GM12878 (cell line): ENCODE data around the gene NKIRAS1. TPM values are rescaled to one million over a fixed set of nuclear protein-coding genes. Genes with fewer than 3 reads are reported as not detected.

Experiments used
- ATAC-seq: fragments of 200-7000 bp; cut with Tn5 transposase; 3 replicates; pipeline ENCODE4 v1.9.1; 2020; ENCODE audit warnings: mild to moderate bottlenecking, moderate library complexity
- BruUV-seq: library from RNA; stranded (reverse); fragments of 400-500 nt; replicated peaks from 2 replicates; lab custom pipeline; 2021; lab: Mats Ljungman, UMichigan
- CTCF ChIA-PET: fragments of 300-600 bp; sonication (Branson Sonifier 250); formaldehyde crosslinking; extraction: SDS; loops from one replicate; lab custom pipeline; 2021; ENCODE audit warnings: inconsistent platforms; lab: Yijun Ruan, JAX
- POLR2A ChIA-PET: fragments of 350-600 bp; formaldehyde crosslinking; extraction: SDS; loops from one replicate; lab custom pipeline; 2021; ENCODE audit warnings: inconsistent platforms; lab: Charles Lee
- RAD21 ChIA-PET: fragments of 300-600 bp; sonication (Branson Sonifier 250); formaldehyde crosslinking; loops from one replicate; lab custom pipeline; 2023; ENCODE audit warnings: antibody characterized with exemption; ENCODE audit not compliant: unreplicated experiment; lab: Charles Lee
- SMC1A ChIA-PET: fragments of 300-600 bp; sonication (Branson Sonifier 250); formaldehyde crosslinking; loops from one replicate; lab custom pipeline; 2023; ENCODE audit not compliant: unreplicated experiment, uncharacterized antibody; lab: Charles Lee
- DNase-seq: peaks from one replicate; pipeline ENCODE4 v3.0.0-alpha.2; 2011; ENCODE audit warnings: low read depth, low spot score
- FAIRE-seq: peaks from 3 replicates; lab custom pipeline; 2011; peaks lifted over from hg19 to GRCh38; lab: Jason Lieb, UNC
- H2AFZ ChIP-seq: 2 replicates; pipeline ENCODE4 v1.6.0; 2011; ENCODE audit warnings: low read depth, low read length, control low read depth; ENCODE audit not compliant: control insufficient read depth
- H3K27ac ChIP-seq: 2 replicates; pipeline ENCODE4 v1.5.1; 2011; ENCODE audit warnings: control low read depth; ENCODE audit not compliant: control insufficient read depth, insufficient read depth
- H3K27me3 ChIP-seq, 2 experiments: replicated peaks in 1 of 2; 2 replicates each; pipeline versions ENCODE4 v1.6.0 to v1.6.1; 2011; ENCODE audit warnings: low read length in 1 of 2; ENCODE audit not compliant: control insufficient read depth in 2 of 2, insufficient read depth in 2 of 2
- H3K36me3 ChIP-seq, 2 experiments: 2 replicates each; pipeline ENCODE4 v1.5.1; 2011; ENCODE audit warnings: low read length in 1 of 2; ENCODE audit not compliant: control insufficient read depth in 2 of 2, insufficient read depth in 2 of 2
- H3K4me1 ChIP-seq: 2 replicates; pipeline ENCODE4 v1.6.1; 2011; ENCODE audit warnings: mild to moderate bottlenecking, low read length, moderate library complexity, mixed read lengths; ENCODE audit not compliant: control insufficient read depth, insufficient read depth
- H3K4me2 ChIP-seq: 2 replicates; pipeline ENCODE4 v1.6.0; 2011; ENCODE audit warnings: control low read depth; ENCODE audit not compliant: control insufficient read depth, insufficient read depth
- H3K4me3 ChIP-seq: fragments of 200-600 bp; sonication (generic); 2 replicates; pipeline ENCODE4 v1.5.1; 2016
- H3K79me2 ChIP-seq: 2 replicates; pipeline ENCODE4 v1.6.0; 2011; ENCODE audit warnings: low read length; ENCODE audit not compliant: control insufficient read depth, insufficient read depth
- H3K9ac ChIP-seq: 2 replicates; pipeline ENCODE4 v1.8.0; 2011; ENCODE audit warnings: low read length, control low read depth, mixed read lengths; ENCODE audit not compliant: control insufficient read depth, insufficient read depth
- H3K9me3 ChIP-seq: replicated peaks from 3 replicates; pipeline ENCODE4 v1.5.1; 2011; ENCODE audit warnings: mild to moderate bottlenecking, low read length; ENCODE audit not compliant: control insufficient read depth, insufficient read depth
- H4K20me1 ChIP-seq: 2 replicates; pipeline ENCODE4 v1.6.0; 2011; ENCODE audit not compliant: control insufficient read depth, insufficient read depth
- CBX3 ChIP-seq: fragments of 200-600 bp; sonication (generic); IDR thresholded peaks from 2 replicates; pipeline ENCODE4 v1.6.1; 2016; ENCODE audit warnings: low read depth, borderline replicate concordance
- CHD1 ChIP-seq: IDR thresholded peaks from 2 replicates; pipeline ENCODE4 v1.6.1; 2012; ENCODE audit warnings: low read depth, low read length, improper control_type of control experiment
- ESRRA ChIP-seq: IDR thresholded peaks from 2 replicates; pipeline ENCODE4 v1.6.1; 2012; ENCODE audit warnings: mild to moderate bottlenecking, low read length, improper control_type of control experiment
- IKZF2 ChIP-seq, 2 experiments: fragments of 450-650 bp; IDR thresholded peaks; 2 replicates each; pipeline ENCODE4 v1.6.1; 2017; ENCODE audit warnings: mild to moderate bottlenecking in 2 of 2, moderate library complexity in 2 of 2
- KAT2A ChIP-seq: conservative IDR thresholded peaks from 2 replicates; pipeline ENCODE4 v1.6.1; 2011; ENCODE audit warnings: low read depth, low read length; ENCODE audit not compliant: control insufficient read depth
- MAX ChIP-seq: IDR thresholded peaks from 2 replicates; pipeline ENCODE4 v1.6.1; 2012; ENCODE audit warnings: low read depth, low read length, improper control_type of control experiment
- MEF2A ChIP-seq: IDR thresholded peaks from 2 replicates; pipeline ENCODE4 v1.6.1; 2011; ENCODE audit warnings: low read depth, mild to moderate bottlenecking, low read length, moderate library complexity; ENCODE audit not compliant: insufficient read depth
- PAX5 ChIP-seq: IDR thresholded peaks from 2 replicates; pipeline ENCODE4 v1.6.1; 2011; ENCODE audit warnings: low read depth, low read length, borderline replicate concordance
- PAX8 ChIP-seq: fragments of 450-650 bp; IDR thresholded peaks from 2 replicates; pipeline ENCODE4 v1.6.1; 2017; ENCODE audit warnings: mild to moderate bottlenecking, moderate library complexity
- POLR2A ChIP-seq: IDR thresholded peaks from 2 replicates; pipeline ENCODE4 v1.6.1; 2011; ENCODE audit warnings: low read depth, mild to moderate bottlenecking, low read length
- RAD51 ChIP-seq: fragments of 450-650 bp; IDR thresholded peaks from 2 replicates; pipeline ENCODE4 v1.6.1; 2016; ENCODE audit warnings: moderate library complexity, mild to moderate bottlenecking, inconsistent platforms
- RCOR1 ChIP-seq: conservative IDR thresholded peaks from 2 replicates; pipeline ENCODE4 v1.6.1; 2012; ENCODE audit warnings: low read depth, low read length, improper control_type of control experiment
- SMARCA5 ChIP-seq: fragments of 450-650 bp; IDR thresholded peaks from 2 replicates; pipeline ENCODE4 v1.6.1; 2017; ENCODE audit warnings: mild to moderate bottlenecking
- SPI1 ChIP-seq: IDR thresholded peaks from 2 replicates; pipeline ENCODE4 v1.6.1; 2011; ENCODE audit warnings: low read depth, mild to moderate bottlenecking, low read length, moderate library complexity, borderline replicate concordance; ENCODE audit not compliant: insufficient read depth
- SUZ12 ChIP-seq: fragments of 200-600 bp; sonication (generic); IDR thresholded peaks from one replicate; pipeline ENCODE4 v1.6.1; 2018; ENCODE audit warnings: antibody characterized with exemption, mild to moderate bottlenecking; ENCODE audit not compliant: unreplicated experiment
- TCF12 ChIP-seq: IDR thresholded peaks from 2 replicates; pipeline ENCODE4 v1.6.1; 2011; ENCODE audit warnings: low read depth, mild to moderate bottlenecking, low read length
- USF2 ChIP-seq: IDR thresholded peaks from 2 replicates; pipeline ENCODE4 v1.6.1; 2011; ENCODE audit warnings: low read depth, low read length, improper control_type of control experiment, borderline replicate concordance
- ZBTB4 ChIP-seq: fragments of 450-650 bp; formaldehyde crosslinking; IDR thresholded peaks from 2 replicates; pipeline ENCODE4 v1.4.0; 2022; ENCODE audit warnings: mild to moderate bottlenecking, moderate library complexity
- ZNF24 ChIP-seq: fragments of 450-650 bp; IDR thresholded peaks from 2 replicates; pipeline ENCODE4 v1.6.1; 2017; ENCODE audit warnings: antibody characterized with exemption, mild to moderate bottlenecking
- WGBS: methylation state at CpG from one replicate; pipeline ENCODE4 v1.1.6; 2016; ENCODE audit warnings: low lambda C conversion rate; ENCODE audit not compliant: insufficient replicate concordance, insufficient coverage; ENCODE audit errors: missing lambda C conversion rate; 5-methylcytosine and 5-hydroxymethylcytosine counted together
- in situ Hi-C: fragments of 300-500 bp; cut with MboI; formaldehyde crosslinking; loops from 9 replicates; pipeline ENCODE4 v1.14.3; 2018; ENCODE audit warnings: mixed read lengths
- intact Hi-C: fragments of 100-400 bp; cut with micrococcal nuclease; formaldehyde crosslinking; loops from one replicate; pipeline ENCODE4 v1.14.2; 2022; ENCODE audit not compliant: unreplicated experiment
- polyA plus RNA-seq, 11 experiments: library from polyadenylated mRNA; depleted of rRNA in 4 of 11; unstranded in 6 of 11; stranded (reverse) in 5 of 11; fragments of >200 nt; fragmentation: Nextera tagmentation in 4 of 11; fragmentation: Illumina TruSeq in 1 of 11; extraction: Ambion mirVana in 4 of 11; extraction: Trizol in 1 of 11; gene quantifications; 1 replicate in 1 of 11; 2 replicates in 10 of 11; pipeline versions ENCODE4 v1.2.1 to v1.2.3, GENCODE V29; 2011 to 2016; ENCODE audit warnings: inconsistent platforms in 2 of 11, missing spikeins in 2 of 11, low read depth in 1 of 11
- total RNA-seq, 4 experiments: library from RNA; depleted of rRNA in 3 of 4; stranded (reverse); fragments of >200 nt in 3 of 4; fragmentation: Illumina TruSeq in 1 of 4; extraction: Trizol in 1 of 4; gene quantifications; 2 replicates each; pipeline versions ENCODE4 v1.2.1 to v1.2.3, GENCODE V29; 2013 to 2021

Gene NKIRAS1
- total and polyA plus RNA-seq, 10 of the 15 experiments (the other 5 are each of a cell fraction or from before 2014, with no cell fraction given), result 7.1 to 17.9 (median 10.9) TPM

GRCh38 chr3:23874359-23875112, 42.3 kb downstream of the NKIRAS1 start (continued):
- TF ChIP-seq USF2 (no peak), ZNF24 (no peak), CHD1 (no peak), KAT2A (no peak), MAX (no peak), PAX8 (no peak), CBX3 (no peak), TCF12 (no peak), RCOR1 (no peak), POLR2A (no peak)

GRCh38 chr3:23873941-23874340, 42.8 kb downstream of the NKIRAS1 start:
- H3K4me1 ChIP-seq, result no peaks in the 10 kb centered on the region
- CTCF ChIA-PET, result interaction anchor here (0.6 to 2.3 kb wide), 4 partner anchors 15 to 391 kb away, joined by 3 to 9 read pairs (median 6); no protein-coding TSS in a partner anchor
- SMC1A ChIA-PET, result interaction anchor here (0.9 to 1.6 kb wide), 4 partner anchors 14 to 40 kb away, joined by 3 to 5 read pairs (median 4); no protein-coding TSS in a partner anchor
- H3K27ac ChIP-seq, result no peak overlapping the region
- no peaks in the 10 kb centered on the region for H3K9me3 ChIP-seq
- no peaks in the 10 kb centered on the region for H3K27me3 ChIP-seq
- peaks cover 2 to 5% of the 10 kb centered on the region in 2 experiments; a peak in 3 of 4 replicates for H3K36me3 ChIP-seq
- POLR2A ChIA-PET, result interaction anchor here (1.6 kb wide), 1 partner anchor 43 kb away, joined by 3 read pairs; the partner anchor contains the start of genes NKIRAS1 and RPL15
- H2AFZ ChIP-seq, result no peak overlapping the region
- intact Hi-C loops, result no loop called here
- RAD21 ChIA-PET, result interaction anchor here (0.7 to 1.4 kb wide), 2 partner anchors 16 to 36 kb away, joined by 3 read pairs; no protein-coding TSS in a partner anchor
- H3K9ac ChIP-seq, result no peak overlapping the region
- ATAC-seq (no peak), DNase-seq (no peak), FAIRE-seq (no peak)
- 100% methylated on average over 2 of the region's 2 CpGs for WGBS
- no peak overlapping the region for H3K4me2 ChIP-seq
- in situ Hi-C loops, result no loop called here
- H4K20me1 ChIP-seq, result no peaks in the 10 kb centered on the region
- H3K4me3 ChIP-seq, result no peak overlapping the region
- H3K79me2 ChIP-seq, result peaks cover 43% of the 10 kb centered on the region
- BruUV-seq, result no TSS peak
- TF ChIP-seq ESRRA (no peak), PAX5 (no peak), MEF2A (no peak), USF2 (no peak), IKZF2 (IDR thresholded peaks at IDR 0.05) (no peak), SUZ12 (no peak), ZBTB4 (CRISPR knock-in tag) (no peak), RAD51 (no peak), SMARCA5 (no peak), SPI1 (no peak)
